H4 (cell line): ENCODE measurements around the gene C5orf15. TPM values are rescaled to one million over a fixed set of nuclear protein-coding genes. Genes with fewer than 3 reads are reported as not detected.
"Not testable (repeated sequence)": the region's sequence is repeated elsewhere in the genome, so short reads cannot be mapped to it uniquely, and the experiment has no call there.

Source experiments
- DNase-seq: peaks from one replicate; pipeline ENCODE4 v3.0.0-alpha.2; 2015; ENCODE audit warnings: low spot score
- total RNA-seq: library from RNA; depleted of rRNA; stranded (reverse); fragments of >200 nt; shearing (Covaris generic); gene quantifications from 2 replicates; pipeline ENCODE4 v1.2.3, GENCODE V29; 2014

The C5orf15 gene
- total RNA-seq, 1 experiment from 2014 or later, result 166 TPM

GRCh38 chr5:133994297-133994989 lies 26.0 kb upstream of the C5orf15 start:
- DNase-seq, result no peak

GRCh38 chr5:133993185-133993936 lies 24.9 kb upstream of the C5orf15 start:
- no peak for DNase-seq

GRCh38 chr5:133992429-133993155 lies 24.2 kb upstream of the C5orf15 start:
- no peak for DNase-seq

- no peak for DNase-seq
Measured at GRCh38 chr5:133991171-133991910, 22.9 kb upstream of the C5orf15 start.

GRCh38 chr5:133990396-133990795 lies 22.0 kb upstream of the C5orf15 start:
- DNase-seq, result no peak

GRCh38 chr5:133985540-133986180 lies 17.2 kb upstream of the C5orf15 start:
- DNase-seq, result no peak

- no peak for DNase-seq
Measured at GRCh38 chr5:133983674-133984073, 15.2 kb upstream of the C5orf15 start.

- DNase-seq, result no peak
Measured at GRCh38 chr5:133981714-133982113, 13.3 kb upstream of the C5orf15 start.

GRCh38 chr5:133980652-133981051 lies 12.2 kb upstream of the C5orf15 start:
- DNase-seq, result no peak

GRCh38 chr5:133978943-133979342 lies 10.5 kb upstream of the C5orf15 start:
- no peak for DNase-seq

GRCh38 chr5:133977858-133978257 lies 9.4 kb upstream of the C5orf15 start:
- peak; percentile 51 for DNase-seq

- no peak for DNase-seq
Measured at GRCh38 chr5:133977161-133977787, 8.8 kb upstream of the C5orf15 start.

- DNase-seq, result not testable (repeated sequence)
Measured at GRCh38 chr5:133975546-133975945, 7.1 kb upstream of the C5orf15 start.

- DNase-seq, result no peak
Measured at GRCh38 chr5:133974142-133974541, 5.7 kb upstream of the C5orf15 start.

GRCh38 chr5:133970325-133970909 lies 2.0 kb upstream of the C5orf15 start:
- DNase-seq, result no peak

GRCh38 chr5:133969654-133970324 lies 1.4 kb upstream of the C5orf15 start:
- no peak for DNase-seq

GRCh38 chr5:133967698-133968203 lies 674 bp downstream of the C5orf15 start:
- DNase-seq, result peak; percentile 36

- DNase-seq, result no peak
Measured at GRCh38 chr5:133967124-133967523, 1.3 kb downstream of the C5orf15 start.

- DNase-seq, result no peak
Measured at GRCh38 chr5:133966090-133966489, 2.3 kb downstream of the C5orf15 start.
